OCI-LY7 (cell line): Measurements from ENCODE around the gene SYNM. TPM values are rescaled to one million over a fixed set of nuclear protein-coding genes. Genes with fewer than 3 reads are reported as not detected.

Experiments
- BruUV-seq: library from RNA; stranded (reverse); fragments of 400-500 nt; replicated peaks from 2 replicates; lab custom pipeline; 2021; lab: Mats Ljungman, UMichigan
- CTCF ChIA-PET: fragments of 300-600 bp; sonication (Branson Sonifier 250); formaldehyde crosslinking; loops from one replicate; lab custom pipeline; 2022; ENCODE audit warnings: antibody characterized with exemption; ENCODE audit not compliant: unreplicated experiment; lab: Charles Lee
- POLR2A ChIA-PET: fragments of 300-600 bp; sonication (Branson Sonifier 250); formaldehyde crosslinking; loops from one replicate; lab custom pipeline; 2022; ENCODE audit warnings: antibody characterized with exemption; lab: Charles Lee
- DNase-seq: peaks from one replicate; pipeline ENCODE4 v3.0.0-alpha.2; 2015; ENCODE audit warnings: low spot score
- H2AFZ ChIP-seq: fragments of 200-600 bp; sonication (generic), shearing (Covaris generic); 2 replicates; pipeline ENCODE4 v1.6.1; 2014; ENCODE audit warnings: mild to moderate bottlenecking, antibody characterized with exemption, low read length, moderate library complexity
- H3K27ac ChIP-seq: fragments of 200-600 bp; sonication (generic); 2 replicates; pipeline ENCODE4 v1.5.1; 2014; ENCODE audit warnings: mixed run types, low read depth, mild to moderate bottlenecking, moderate library complexity, low read length, inconsistent platforms; ENCODE audit not compliant: poor library complexity, severe bottlenecking
- H3K36me3 ChIP-seq: fragments of 200-600 bp; sonication (generic); 2 replicates; pipeline ENCODE4 v1.6.1; 2014; ENCODE audit warnings: mild to moderate bottlenecking, antibody characterized with exemption, low read length, moderate library complexity, mixed read lengths; ENCODE audit not compliant: insufficient read depth
- H3K4me1 ChIP-seq: fragments of 200-600 bp; sonication (generic); 2 replicates; pipeline ENCODE4 v1.5.1; 2014; ENCODE audit warnings: mild to moderate bottlenecking, low read length; ENCODE audit not compliant: insufficient read depth, poor library complexity, severe bottlenecking
- H3K4me2 ChIP-seq: fragments of 200-600 bp; sonication (generic); 2 replicates; pipeline ENCODE4 v1.6.1; 2014; ENCODE audit warnings: mild to moderate bottlenecking, low read length
- H3K4me3 ChIP-seq: fragments of 200-600 bp; sonication (generic); 2 replicates; pipeline ENCODE4 v1.5.1; 2014; ENCODE audit warnings: mild to moderate bottlenecking, low read depth, low read length; ENCODE audit not compliant: poor library complexity, severe bottlenecking
- H3K79me2 ChIP-seq: fragments of 200-600 bp; sonication (generic); 2 replicates; pipeline ENCODE4 v1.6.1; 2016; ENCODE audit warnings: low read depth, mild to moderate bottlenecking, low read length, moderate library complexity, mixed read lengths; ENCODE audit not compliant: insufficient read depth
- H3K9me2 ChIP-seq: fragments of 200-600 bp; sonication (generic); 2 replicates; pipeline ENCODE4 v1.6.1; 2016; ENCODE audit warnings: mild to moderate bottlenecking, low read length, mixed read lengths; ENCODE audit not compliant: insufficient read depth
- H3K9me3 ChIP-seq: fragments of 200-600 bp; sonication (generic); 2 replicates; pipeline ENCODE4 v1.6.1; 2014; ENCODE audit warnings: mild to moderate bottlenecking, mixed run types, low read length, mixed read lengths
- H4K20me1 ChIP-seq: fragments of 200-600 bp; sonication (generic); 2 replicates; pipeline ENCODE4 v1.6.1; 2014; ENCODE audit warnings: mild to moderate bottlenecking, antibody characterized with exemption, low read length, moderate library complexity, mixed read lengths; ENCODE audit not compliant: insufficient read depth
- CTCF ChIP-seq: fragments of 200-600 bp; sonication (generic); conservative IDR thresholded peaks from 2 replicates; pipeline ENCODE4 v1.5.1; 2014; ENCODE audit warnings: mild to moderate bottlenecking, antibody characterized with exemption, low read length, moderate library complexity, mixed read lengths
- EZH2phosphoT487 ChIP-seq: fragments of 200-600 bp; sonication (generic); IDR thresholded peaks from 2 replicates; pipeline ENCODE4 v1.6.1; 2018; ENCODE audit warnings: low read depth, borderline replicate concordance, mild to moderate bottlenecking, mixed run types, antibody characterized with exemption, low read length, moderate library complexity, mixed read lengths
- intact Hi-C: fragments of 100-400 bp; cut with micrococcal nuclease; formaldehyde crosslinking; loops from one replicate; pipeline ENCODE4 v1.10.0; 2022; ENCODE audit not compliant: unreplicated experiment
- total RNA-seq, 2 experiments: library from RNA; depleted of rRNA in 1 of 2; stranded (reverse); fragments of >200 nt in 1 of 2; shearing (Covaris generic) in 1 of 2; gene quantifications; 2 replicates each; pipeline ENCODE4 v1.2.3, GENCODE V29; 2014 to 2022

Gene SYNM
- total RNA-seq, 2 experiments from 2014 or later: 0.08 to 0.41 TPM

GRCh38 chr15:99113547-99114271 is 8.8 kb downstream of the SYNM start:
- Histone ChIP-seq H3K36me3 (no peaks in the 10 kb centered on the region), H2AFZ (no peak overlapping the region), H3K4me2 (no peak overlapping the region), H3K9me3 (no peaks in the 10 kb centered on the region), H3K4me3 (no peak overlapping the region), H3K9me2 (no peaks in the 10 kb centered on the region), H3K27ac (no peak overlapping the region), H3K4me1 (no peaks in the 10 kb centered on the region), H3K79me2 (no peaks in the 10 kb centered on the region), H4K20me1 (no peaks in the 10 kb centered on the region)
- POLR2A ChIA-PET: no interaction called here
- BruUV-seq: no TSS peak
- CTCF ChIA-PET: no interaction called here
- no peak for DNase-seq
- no peak for TF ChIP-seq EZH2phosphoT487
- no peak for TF ChIP-seq CTCF
- intact Hi-C loops: no loop called here

- no TSS peak for BruUV-seq
- Histone ChIP-seq H2AFZ (no peak overlapping the region), H4K20me1 (no peaks in the 10 kb centered on the region), H3K9me3 (no peaks in the 10 kb centered on the region), H3K4me3 (no peak overlapping the region), H3K9me2 (no peaks in the 10 kb centered on the region), H3K4me1 (no peaks in the 10 kb centered on the region), H3K36me3 (no peaks in the 10 kb centered on the region), H3K27ac (no peak overlapping the region), H3K79me2 (no peaks in the 10 kb centered on the region), H3K4me2 (no peak overlapping the region)
- TF ChIP-seq CTCF: no peak
- no peak for TF ChIP-seq EZH2phosphoT487
- CTCF ChIA-PET: no interaction called here
- intact Hi-C loops: no loop called here
- DNase-seq: no peak
- POLR2A ChIA-PET: no interaction called here
These were observed 9.8 kb downstream of the SYNM start for GRCh38 chr15:99114511-99115299.
